Eye (tissue), 1 donor: ENCODE results near the gene DAGLB.
"Not testable (repeated sequence)": the region's sequence is repeated elsewhere in the genome, so short reads cannot be mapped to it uniquely, and the experiment has no call there.

Experiments
- DNase-seq: peaks from one replicate; pipeline ENCODE4 v3.0.0-alpha.2; 2015

Gene DAGLB

DNA sequence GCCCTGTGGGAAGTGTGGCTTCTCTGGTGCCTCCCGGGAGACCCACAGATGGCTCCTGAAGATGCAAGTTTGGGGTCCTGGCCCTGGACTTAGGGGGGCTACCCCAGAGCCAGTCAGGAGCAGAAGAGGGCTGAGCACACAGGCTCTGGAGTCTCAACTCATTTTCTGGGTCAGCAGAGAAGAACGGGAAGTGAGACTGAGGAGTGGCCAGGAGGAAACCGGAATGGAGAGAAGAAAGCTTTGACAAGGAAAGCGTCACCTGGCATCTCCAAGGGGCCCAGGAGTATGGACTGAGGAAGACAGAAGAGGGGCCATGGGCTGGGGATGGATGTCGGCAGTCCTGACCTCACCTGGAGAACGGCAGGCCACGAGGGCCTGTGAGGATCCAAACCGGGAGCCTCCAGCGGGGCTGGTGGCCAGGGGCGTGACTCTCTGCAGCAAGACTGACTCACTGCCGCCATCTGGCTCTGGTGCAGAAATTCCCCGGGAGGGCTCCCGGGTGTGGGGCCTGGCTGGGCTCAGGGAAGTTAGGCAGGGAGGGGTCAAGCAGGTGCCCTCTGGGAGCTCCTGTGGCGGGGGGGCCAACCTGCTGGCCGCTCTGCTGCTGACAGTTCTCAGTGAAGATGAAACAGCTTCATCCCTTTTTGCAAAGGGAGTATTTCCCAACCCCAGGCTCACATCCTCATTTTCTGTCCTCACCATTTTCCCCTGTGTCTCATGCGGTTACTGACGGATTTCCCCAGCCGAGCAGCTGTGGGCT is 23.6 kb downstream of the DAGLB start:
- no peak for DNase-seq

DNA sequence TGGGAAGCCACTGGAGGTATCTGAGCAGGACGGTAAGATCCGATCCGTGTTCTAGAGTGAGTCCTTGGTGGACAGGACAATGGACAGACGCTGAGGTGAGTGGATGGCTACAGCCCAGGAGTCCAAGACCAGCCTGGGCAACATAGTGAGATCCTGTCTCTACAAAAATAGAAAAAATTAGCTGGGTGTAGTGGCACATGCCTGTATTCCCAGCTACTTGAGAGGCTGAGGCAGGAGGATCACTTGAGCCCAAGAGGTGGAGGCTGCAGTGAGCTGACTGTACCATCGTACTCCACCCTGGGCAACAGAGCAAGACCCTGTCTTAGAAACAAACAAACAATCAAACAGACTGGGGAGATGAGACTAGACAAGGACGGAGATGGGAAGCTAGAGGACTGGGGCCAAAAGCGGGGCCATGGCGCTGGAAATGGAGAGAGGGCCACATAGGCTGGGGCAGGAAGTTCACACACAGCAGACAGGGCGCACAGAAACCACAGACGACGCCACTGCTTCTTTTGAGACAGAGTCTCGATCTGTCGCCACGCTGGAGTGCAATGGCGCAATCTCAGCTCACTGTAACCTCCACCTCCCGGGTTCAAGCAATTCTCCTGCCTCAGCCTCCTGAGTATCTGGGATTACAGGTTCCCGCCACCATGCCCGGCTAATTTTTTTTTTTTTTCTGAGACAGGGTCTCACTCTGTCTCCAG is 24.7 kb downstream of the DAGLB start:
- no peak for DNase-seq

DNA sequence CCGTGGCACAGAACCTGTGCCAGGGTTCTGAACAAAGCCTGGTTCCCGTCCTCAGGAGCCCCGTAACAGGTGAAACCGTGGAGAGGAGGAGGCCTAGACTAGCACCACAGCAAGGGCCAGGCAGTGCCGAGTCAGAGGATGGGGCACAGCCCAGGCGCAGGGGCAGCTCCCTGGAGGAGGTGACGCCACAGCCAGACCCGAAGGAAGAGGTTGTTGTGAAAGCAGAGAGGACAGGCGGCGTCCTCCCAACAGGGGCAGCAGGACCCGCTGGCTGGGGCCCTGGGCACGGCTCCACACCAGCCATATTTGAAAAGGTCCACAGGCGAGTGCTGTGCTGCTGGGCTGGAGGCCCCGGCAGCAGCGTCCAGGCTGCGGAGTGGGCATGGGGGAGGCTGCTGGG is 25.7 kb downstream of the DAGLB start:
- DNase-seq, result no peak

DNA sequence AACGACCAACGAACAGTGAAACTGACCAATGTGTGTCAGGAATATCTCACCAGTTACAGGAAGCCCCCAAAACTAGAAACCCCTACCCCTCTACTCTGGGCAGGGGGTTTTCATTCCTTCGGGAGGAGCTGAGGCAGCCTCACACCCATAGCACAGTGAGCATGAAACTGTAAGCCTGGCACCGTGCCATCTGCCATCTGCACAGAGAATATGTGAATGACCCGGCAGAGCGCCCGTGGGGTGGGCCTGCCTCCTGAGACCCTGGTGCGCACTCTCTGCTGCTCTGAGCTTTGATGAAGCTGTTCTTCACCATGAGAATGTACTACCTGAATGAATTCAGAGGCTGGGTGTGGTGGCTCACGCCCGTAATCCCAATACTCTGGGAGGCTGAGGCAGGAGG is 27.1 kb downstream of the DAGLB start:
- no peak for DNase-seq

DNA sequence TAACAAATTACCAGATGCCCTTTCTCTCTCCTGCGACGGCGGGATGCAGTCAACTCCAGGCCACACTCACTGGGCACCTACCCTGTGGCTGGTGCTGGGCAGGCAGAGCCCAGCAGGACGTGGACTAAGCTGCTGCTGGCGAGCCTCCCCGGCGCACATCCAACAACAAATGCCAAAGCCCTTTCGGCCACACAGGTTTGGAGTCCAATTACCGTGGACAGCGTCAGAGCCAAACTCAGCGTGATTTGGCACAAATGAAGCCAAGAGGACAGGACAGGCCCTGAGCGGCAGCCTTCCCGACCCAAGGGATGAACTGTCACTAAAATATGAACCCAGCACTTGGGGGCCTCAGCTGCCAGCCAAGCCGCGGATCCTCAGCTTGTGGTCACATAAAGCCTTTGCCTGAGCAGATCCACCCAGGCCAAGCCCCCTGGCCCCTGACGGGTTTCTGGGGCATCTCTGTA is 28.4 kb downstream of the DAGLB start:
- DNase-seq, result no peak

DNA sequence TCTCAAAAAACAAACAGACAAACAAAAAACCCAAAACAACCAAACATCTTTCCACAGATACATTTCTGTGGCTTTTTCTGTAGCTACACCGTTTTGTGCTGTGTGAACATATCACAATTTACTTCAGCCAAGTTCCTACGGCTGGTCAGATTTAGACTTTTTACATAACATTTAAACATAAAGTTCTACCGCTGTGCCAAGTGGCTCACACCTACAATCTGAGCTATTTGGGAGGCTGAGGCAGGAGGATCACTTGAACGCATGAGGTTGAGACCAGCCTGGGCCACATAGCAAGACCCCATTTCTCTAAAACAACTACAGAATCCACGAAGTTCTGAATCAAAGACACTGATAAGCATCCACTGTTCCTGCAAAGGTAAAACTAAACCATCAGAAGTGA is 30.3 kb downstream of the DAGLB start:
- DNase-seq, result no peak

DNA sequence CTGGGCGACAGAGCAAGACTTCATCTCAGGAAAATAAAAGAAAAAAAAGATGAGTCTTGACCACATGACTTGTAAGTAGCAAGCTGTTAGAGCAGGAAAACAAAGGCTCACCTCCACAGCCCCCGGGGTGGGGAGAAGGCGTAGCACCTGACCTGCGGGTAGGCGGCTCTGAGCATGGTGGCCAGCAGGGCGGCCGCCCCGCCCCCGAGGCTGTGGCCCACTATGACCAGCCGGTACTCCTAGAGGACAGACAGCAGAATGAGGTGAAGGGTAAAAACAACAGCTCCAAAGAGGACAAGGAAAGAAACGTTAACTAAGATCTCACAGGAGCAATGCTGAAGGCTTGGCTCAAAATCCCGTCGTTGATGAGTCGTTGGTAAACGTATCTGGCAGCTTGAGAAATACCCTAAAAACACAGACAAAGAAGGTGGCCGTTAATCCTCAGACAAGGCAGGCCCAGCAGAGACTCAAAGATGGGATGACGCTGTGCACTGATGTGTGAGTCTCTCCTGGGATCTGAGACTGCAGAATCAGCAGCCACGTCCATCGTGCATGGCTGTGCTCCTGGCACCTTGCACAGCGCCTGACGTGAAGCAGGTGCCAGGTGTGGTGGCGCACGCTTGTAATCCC is 31.1 kb downstream of the DAGLB start:
- DNase-seq, result peak; percentile 28

DNA sequence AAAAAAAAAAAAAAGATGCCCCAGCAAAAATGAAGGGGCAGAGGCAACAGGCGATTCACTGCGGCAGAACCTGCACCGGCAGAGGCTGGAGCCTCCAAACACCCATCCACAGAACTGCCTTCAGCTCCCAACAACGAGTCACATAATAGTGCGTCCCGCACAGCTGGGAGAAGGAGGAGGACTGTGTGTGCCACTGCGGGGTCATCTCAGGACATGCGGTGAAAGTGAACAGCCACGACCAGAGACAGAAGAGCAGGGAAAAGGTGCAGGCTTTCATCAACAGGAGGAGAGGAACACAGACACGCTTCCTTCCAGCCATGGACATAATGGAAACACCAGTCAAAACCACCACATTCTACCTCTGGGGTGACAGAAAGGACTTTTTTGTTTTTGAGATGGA is 34.1 kb downstream of the DAGLB start:
- no peak for DNase-seq

DNA sequence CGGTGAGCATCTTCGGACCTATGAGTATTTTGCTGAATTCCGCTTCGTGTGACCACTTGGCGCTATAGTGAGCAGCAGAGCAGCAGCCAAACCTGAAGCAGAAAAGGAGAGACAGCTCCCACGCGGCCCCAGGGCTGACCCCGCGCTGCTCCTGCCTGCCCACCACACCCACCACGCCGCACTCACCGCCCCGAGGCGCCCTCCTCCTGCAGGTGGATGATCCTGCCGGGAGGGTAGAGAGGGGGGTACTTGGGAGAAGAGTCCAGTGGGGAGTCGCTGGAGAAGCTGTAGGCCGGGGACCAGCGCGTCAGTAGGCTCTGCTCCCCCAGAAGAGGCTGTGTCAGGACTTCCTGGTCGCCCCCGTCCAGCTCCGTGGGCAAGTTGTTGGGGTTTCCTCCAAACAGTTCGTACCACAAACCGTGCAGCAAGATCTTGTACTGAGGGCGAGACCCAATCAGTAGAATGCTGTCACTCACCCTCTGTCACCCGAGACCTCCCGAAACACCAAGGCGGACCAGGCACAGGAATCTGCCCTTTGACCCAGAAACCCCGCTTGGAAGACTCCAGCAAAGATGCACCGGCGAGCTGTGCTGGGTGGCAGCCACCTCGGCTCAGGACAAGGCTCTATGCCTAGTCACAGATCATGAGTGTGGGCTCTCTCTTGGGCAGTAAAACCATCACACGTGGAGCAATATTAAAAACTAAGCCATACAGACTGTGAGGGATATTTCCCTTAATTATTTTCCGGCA is 37.6 kb downstream of the DAGLB start:
- no peak for DNase-seq

DNA sequence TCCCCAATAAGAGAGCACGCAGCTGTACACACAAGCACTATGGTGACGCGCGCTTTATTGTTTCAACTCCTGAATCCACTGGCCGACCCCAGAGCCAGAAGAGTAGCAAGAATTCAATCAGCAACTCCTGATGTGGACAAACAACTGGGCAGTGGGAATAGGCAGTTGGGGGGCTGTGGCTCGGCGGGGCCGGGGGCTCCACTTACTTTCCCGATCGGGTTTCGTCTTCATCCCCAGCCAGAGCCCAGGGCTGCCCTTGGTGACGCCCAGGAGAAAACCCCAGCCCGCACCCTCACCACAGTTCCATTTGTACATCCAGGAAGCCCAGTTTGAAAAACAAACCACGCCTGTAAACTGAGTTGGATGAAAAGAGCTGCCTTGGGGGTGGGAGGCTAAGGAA is 38.7 kb downstream of the DAGLB start:
- DNase-seq, result no peak

DNA sequence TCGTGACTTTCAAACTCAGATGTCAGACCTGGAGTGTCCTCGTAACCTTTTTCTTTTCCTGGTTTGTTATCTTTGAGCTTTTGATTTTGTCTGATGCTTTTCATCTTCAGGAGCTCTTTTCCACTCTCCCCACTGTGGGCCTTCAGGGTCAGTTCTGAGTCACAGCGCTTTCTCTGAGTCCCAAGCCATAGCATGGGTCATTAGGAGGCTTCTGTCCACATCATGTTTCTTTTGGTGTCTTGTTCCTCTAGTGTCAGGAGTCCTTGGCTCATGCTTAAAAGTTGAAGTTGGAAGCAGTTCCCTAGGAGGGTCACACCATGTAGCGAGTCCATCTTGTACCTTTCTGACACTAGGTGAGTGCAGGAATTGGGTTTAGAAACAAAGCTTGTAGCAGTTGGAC is 40.3 kb downstream of the DAGLB start:
- no peak for DNase-seq

DNA sequence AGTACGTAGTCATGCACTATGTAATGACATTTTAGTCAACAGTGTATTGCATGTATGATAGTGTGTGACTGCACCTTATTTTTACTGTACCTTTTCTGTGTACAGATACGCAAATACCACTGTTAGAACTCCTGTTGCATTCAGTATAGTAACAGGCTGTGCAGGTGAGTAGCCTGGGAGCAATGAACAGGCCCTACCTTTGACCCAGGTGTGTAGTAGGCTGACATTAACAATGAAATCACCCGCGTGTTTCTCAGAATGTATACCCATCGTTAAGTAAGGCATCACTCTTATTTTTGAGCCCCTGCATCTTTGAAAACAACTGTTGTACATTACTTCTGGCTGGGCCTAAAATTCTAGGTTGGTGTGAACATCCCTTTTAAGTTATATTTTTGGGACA is 41.6 kb downstream of the DAGLB start:
- no peak for DNase-seq

DNA sequence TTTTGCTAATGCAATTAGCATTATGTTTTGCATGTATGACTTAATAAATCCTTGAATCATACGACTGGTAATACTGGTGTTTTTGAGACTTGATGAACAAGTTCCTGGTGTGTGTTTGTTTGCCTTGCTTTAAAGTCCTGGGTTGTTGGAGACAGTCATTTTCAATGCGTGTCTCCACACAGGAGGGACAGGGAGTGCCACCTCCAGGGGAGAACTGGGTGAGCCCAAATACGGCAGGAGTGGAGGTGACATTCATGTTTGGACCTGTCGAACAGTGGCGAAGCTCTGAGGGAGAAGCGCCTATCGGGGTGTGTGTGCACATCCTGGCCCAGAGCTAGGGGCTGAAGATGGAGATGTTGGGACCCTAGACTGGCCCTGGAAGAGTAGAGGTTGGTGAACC is 43.8 kb downstream of the DAGLB start:
- DNase-seq, result no peak

DNA sequence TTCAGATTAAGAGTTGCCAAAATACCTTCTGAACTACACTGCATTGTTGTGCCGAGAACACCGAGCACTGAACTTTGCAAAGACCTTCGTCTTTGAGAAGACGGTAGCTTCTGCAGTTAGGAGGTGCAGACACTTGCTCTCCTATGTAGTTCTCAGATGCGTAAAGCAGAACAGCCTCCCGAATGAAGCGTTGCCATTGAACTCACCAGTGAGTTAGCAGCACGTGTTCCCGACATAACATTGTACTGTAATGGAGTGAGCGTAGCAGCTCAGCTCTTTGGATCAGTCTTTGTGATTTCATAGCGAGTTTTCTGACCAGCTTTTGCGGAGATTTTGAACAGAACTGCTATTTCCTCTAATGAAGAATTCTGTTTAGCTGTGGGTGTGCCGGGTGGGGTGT is 45.0 kb downstream of the DAGLB start:
- no peak for DNase-seq

DNA sequence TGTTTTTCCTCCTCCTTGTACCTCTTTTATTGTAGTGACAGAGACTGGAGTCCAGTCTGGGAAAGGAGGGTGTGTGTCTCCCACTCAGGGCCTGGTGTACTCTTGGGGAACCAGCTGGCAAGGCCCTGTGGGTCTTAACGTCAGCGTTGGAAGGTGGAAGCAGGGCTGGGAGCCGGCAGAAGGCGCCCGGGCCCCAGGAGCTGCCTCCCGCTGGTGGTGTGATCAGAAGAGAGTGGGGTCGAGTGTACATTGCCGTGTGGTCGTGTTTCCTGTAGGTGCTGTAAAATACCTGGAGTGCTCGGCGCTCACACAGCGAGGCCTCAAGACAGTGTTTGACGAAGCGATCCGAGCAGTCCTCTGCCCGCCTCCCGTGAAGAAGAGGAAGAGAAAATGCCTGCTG is 45.7 kb downstream of the DAGLB start:
- no peak for DNase-seq

DNA sequence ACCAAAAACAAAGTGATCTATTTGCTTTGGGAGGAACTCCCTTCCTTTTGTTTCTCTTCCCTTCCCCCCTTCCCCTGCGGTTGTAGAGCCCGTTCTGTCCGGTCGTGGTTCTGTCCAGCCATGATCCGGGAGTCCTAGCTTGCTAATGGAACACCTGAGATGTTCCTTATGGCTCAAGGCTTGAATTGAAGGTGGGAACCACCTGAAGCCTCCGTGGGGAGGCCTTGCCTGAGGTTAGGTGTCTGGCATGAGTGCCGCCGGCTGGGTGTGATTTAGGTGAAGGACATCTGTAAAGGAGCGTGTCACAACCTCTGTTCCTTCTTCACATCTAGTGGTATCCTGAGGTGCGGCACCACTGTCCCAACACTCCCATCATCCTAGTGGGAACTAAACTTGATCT is 46.2 kb downstream of the DAGLB start:
- DNase-seq, result no peak

DNA sequence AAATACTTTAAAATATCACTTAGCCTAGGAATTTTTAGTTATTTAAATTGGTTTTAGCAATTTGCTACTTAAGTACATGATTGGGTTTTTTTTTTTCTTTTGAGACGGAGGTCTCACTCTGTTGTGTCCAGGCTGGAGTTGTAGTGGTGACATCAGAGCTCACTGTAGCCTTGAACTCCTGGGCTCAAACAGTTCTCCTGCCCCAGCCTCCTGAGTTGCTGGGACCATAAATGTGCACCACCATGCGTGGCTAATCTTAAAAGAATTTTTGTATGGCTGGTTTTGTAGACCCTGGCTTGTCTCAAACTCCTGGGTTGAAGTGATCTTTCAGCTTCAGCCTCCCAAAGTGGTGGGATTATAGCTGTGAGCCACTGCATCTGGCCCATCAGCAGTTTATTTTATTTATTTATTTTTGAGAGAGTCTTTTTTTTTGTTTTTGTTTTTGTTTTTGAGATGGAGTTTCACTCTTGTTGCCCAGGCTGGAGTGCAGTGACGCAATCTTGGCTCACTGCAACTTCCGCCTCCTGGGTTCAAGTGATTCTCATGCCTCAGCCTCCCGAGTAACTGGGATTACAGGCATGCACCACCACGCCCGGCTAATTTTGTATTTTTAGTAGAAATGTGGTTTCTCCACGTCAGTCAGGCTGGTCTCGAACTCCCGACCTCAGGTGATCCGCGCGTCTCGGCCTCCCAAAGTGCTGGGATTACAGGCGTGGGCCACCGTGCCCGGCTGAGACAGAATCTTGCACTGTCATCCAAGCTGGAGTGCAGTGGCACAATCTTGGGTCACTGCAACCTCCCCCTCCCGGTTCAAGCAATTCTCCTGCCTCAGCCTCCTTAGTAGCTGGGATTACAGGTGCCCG is 47.3 kb downstream of the DAGLB start:
- DNase-seq, result not testable (repeated sequence)

DNA sequence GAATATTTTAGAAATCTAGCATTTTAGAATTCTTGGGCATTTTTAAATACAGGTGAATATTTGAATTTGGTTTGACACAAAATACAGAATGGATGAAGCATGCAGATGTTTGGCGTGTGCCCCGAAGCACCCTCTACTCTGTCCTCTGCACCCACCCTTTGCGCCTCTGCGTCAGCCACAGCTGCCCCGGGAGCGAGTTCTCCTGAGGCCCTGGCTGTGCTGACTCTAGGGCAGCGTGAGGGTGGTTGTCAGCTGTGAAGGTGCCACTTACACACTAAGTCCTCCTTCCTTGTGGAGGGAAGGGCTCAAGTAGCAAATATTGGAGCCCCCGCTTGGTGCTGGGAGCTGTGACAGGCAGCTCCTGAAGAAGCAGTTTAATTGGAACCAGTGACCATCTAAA is 48.4 kb downstream of the DAGLB start:
- DNase-seq, result no peak

DNA sequence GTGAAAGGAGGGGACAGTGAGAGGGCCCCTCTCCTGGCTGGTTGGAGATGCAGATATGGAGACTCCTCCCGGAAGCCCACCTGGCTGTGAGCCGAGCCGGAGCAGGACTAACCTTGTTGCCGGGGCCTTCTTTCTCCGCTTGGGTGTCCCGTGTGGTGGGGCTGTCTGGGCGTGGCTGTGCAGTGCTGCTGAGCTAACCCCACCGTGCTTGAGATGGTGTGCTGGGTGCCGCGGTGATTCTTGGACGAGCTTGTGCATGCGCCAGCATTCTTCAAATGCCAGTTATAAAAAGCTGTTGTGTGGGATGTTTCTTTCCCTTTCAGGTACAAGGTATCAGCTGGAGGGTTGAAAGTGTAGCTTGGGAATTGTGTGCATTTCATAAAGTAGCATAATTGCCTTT is 48.8 kb downstream of the DAGLB start:
- peak; percentile 30 for DNase-seq

DNA sequence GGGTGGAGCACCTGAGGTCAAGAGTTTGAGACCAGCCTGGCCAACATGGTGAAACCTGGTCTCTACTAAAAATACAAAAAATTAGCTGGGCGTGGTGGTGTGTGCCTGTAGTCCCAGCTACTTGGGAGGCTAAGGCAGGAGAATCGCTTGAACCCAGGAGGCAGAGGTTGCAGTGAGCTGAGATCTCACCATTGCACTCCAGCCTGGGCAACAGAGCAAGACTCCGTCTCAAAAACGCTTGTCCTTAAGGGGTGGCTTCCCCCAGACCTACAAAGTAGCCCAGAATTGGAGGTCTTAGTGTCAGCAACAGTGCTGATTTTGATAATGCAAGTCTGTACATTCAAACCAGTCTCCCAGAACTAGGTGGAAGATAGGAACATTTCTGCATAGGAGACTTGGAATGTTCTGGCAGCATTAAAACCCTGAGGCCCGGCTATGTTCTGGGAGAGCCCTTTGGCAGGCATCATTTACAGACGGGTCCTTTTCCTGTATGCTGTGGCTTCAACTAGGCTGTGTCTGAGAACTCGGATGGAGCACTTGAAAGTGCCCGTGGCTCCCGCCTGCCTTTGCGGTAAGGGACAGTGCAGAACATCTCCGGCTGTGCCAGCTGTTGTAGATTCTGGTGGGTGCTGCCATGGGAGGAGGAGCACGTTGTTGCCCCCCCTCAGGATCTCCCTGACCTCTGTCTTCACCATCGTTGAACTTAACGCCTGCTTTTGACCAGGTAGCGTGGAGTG is 49.8 kb downstream of the DAGLB start:
- DNase-seq, result not testable (repeated sequence)

DNA sequence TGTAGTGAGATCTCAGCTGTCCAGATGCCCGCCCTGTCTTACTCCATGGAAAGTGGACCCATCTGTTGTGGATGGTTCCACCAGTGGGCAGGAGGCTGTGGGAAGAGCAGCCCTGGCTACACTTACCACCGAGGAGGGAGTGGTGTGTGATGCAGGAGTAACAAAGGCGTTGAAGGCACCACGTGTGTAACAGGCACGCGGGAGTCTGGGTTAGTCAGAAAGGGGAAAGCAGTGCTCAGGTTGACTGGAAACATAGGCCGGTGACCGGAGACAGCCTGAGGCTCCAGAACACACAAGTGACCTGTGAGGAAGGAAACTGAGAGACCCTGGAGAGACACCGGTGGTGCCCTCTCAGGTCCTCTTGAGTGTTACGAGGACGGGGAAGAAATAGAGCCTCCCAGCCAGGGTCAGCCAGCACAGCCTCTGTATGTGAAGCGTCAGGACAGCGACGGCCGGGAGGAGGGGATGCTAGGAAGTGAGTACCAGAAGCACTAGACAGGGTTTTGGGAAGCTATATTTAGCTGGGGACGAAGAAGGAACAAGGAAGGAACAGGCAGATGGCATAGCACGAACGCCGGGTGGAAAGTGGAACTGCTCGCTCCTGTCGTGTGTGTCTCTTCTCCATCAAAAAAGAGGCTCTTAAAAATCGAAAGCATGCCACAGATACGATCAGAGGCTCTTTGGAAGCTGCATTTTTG is 51.7 kb downstream of the DAGLB start:
- DNase-seq, result no peak
